ENCODE data around the gene RAB43.
"Not testable (repeated sequence)": the region's sequence is repeated elsewhere in the genome, so short reads cannot be mapped to it uniquely, and the experiment has no call there.

Gene RAB43

DNA sequence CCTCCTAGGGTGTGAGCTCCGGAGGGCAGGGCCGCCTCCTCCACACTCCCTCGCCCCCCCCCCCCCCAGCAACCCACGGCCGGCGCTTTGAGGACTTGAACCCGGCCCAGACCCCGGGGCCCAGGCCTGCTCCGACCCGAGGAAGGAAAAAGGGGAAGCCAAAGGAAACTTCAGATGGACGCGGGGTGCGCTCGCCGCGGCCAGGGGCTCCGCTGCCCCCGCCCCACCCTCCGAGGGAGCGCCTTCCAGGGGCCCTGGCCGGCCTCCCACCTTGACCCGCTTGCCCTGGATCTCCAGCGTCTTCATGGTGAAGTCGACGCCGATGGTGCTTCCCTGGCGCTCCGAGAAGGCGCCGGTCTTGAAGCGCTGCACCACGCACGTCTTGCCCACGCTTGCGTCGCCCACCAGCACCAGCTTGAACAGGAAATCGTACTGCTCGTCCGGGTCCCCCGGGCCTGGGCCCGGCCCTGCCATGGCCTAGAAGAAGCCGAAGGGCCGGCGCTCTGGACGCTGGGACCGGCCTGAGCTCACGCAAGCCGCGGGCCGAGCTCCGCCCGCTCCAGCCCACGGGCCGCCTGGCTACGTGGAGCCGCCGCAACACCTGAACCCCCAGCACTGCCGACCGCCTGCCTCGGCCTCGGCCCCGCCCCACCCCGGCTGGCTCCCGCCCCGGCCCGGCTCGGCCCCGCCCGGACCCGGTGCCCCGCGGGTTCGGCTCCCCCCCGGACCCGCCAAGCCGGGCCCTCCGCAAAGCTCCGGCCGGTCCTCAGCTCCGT, 400 bp downstream of the RAB43 start:
- no peak for DNase-seq

DNA sequence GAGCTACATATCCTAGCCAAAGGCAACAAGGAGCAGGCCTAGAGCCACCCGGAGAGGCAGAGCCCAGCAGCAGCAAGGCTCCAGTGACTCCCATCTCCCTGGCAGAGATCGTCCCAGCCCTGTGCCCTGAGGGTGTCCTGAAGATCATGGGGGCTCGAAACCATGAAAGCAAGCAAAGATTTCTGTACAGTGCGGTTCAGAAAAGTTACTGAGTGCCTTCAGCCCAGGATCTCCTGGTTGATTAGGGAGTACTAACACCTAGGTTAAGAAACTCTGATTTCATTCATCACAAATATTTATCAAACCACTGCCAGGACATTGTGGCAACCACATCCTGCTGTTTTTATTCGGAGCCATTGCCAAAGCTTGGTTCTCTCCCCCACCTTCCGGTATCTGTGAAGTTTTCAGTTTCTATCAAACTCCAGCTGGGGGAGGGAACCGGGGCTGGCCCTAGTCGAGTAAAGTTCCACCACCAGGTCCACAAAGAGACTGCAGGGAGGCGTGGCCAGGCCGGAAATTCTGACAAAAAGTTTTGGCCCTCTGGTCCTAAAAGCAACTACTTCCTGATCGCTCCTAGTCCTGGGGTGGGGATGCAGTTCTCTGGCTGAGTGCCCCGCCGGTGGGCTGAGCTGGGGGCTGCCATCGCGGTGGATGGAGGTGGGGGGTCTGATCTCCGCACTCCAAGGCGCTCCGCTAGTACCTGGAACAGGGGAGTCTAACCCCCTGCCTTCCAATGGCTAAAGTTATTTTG, 1.2 kb downstream of the RAB43 start:
- DNase-seq, result peak; percentile 94

DNA sequence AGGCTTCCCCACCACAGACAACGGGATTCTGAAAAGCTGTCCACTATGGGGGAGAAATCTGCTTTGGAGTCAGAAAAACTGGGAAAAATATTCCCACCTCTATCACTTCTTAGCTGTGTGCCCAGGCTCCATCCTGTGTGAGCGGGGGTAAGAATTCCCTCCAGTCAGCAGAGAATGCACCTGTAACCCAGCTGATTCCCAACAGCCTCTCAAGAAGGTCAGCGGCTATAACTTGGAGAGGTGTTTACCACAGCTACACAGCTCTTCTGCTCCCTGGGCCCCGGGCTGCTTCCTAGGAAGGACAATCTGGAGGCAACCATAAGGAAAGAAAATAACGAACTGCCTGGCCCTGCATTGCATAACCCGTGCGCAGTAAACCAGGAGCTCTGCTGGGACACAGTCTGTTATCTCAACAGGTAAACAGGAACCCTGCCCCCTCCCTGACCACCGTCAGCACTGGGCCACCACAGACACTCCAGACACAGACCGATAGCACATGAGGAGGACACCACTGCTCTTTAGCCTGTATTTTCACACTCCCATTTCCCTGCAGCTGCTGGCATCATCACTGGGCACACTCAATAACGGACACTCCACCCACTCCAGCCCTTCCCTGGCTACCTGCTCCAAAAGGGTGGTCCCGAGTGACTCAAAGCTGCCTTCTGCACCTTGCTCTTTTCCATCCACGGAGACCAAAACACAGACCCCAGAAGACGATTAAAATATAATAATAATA, 2.1 kb downstream of the RAB43 start:
- peak; percentile 19 for DNase-seq

DNA sequence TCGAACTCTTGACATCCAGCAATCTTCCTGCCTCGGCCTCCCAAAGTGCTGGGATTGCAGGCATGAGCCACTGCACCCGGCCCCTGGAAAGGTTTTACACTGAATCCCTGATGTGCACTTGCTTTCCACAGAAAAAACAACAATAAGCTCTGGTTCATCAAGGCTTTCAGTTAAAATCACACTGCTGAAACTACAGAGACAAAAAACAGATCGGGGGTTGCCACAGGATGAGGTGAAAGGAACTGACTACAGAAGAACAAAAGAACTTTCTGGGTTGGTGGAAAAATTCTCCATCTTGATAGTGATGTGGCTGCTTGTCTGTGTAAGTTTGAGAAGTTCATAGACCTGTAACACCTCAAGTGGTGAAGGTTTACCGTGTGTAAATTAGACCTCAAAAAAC, 2.9 kb downstream of the RAB43 start:
- no peak for DNase-seq

DNA sequence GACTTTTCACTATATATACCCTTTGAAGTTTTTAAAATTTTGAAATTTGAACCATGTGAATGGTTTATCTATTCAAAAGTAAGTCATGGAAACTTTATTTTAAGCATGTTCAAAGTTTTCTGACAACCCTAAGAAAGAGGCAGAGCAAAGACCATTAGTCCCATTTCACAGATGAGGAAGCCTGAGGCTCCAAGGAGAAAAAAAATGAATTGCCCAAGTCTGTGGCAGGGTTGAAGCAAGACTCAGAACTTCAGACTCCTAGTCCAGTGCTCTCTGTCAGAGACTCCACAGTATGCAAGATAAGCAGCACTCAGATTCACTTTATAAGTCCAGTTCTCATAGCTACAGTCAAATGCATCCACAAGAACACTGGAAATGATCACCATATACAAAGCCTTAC, 4.5 kb downstream of the RAB43 start:
- DNase-seq, result no peak

DNA sequence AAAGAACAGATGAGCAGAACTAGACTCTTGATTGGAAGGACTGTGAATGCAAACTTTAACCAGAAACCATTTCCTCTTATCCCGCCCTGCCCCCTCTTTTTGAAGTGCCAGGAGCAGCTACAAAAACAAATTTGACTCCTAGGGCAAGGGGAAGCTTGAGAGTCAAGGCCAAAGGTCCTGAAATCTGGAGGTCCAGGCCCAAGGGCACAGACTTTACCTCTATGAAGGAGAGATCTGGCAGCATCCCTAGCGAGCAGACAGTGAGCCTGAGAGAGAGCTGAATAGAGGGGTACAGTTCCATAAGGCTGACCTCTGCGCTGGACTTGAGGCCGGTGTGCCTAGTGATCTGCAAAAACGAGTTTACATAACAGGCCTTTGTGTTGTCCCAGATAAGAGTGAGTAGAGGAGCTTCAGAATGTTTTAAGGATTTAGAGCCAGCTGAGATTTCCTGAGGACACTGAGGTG, 5.1 kb downstream of the RAB43 start:
- DNase-seq, result peak; percentile 51

DNA sequence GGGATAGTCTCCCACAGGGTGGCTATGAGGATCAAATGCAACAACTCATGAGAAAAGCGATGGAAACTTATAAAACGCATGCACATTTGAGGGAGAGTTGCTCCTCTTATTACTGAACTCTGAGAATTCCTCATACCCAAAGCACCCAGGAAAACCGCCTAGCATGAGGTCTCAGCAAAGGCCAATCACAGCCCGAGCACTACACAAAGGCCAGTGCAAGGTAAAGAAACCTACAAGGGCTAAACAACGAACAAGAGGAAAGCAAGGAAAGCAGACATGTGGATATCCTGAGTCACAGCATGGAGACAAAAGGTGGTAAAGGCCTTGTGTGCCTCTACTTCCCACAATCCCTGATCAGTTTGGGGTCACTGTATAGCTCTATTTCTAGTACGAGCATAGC, 7.1 kb downstream of the RAB43 start:
- no peak for DNase-seq

DNA sequence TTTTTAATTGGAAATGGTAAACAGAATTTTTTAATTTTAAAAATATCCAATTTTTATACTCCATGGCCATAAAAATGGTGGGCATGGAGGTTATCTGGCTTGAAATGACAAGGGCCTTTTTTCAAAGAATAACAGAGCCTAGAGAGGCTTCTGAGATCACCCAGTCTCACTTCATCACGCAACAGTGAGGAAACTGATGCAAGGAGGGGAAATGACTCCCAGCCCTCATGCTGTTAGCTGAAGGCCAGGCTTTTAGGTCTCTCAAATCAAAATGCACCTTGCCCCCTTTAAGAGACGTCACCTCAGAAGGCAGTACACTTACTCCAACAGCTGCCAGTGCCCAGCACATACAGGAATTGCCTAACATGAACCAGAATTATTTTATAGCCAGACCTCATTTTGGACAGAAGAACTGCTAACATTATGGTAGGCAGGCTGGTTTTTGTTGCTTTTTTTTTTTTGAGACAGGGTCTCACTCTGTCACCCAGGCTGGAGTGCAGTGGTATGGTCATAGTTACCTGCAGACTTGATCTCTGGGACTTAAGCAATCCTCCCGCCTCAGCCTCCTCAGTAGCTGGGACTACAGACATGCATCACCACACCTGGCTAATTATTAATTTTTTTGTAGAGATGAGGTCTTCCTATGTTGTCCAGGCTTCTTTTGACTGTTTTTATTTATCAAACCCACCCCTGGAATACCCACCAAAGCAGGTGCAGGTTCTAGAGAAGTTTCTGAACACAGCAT, 9.1 kb downstream of the RAB43 start:
- DNase-seq, result peak; percentile 92

DNA sequence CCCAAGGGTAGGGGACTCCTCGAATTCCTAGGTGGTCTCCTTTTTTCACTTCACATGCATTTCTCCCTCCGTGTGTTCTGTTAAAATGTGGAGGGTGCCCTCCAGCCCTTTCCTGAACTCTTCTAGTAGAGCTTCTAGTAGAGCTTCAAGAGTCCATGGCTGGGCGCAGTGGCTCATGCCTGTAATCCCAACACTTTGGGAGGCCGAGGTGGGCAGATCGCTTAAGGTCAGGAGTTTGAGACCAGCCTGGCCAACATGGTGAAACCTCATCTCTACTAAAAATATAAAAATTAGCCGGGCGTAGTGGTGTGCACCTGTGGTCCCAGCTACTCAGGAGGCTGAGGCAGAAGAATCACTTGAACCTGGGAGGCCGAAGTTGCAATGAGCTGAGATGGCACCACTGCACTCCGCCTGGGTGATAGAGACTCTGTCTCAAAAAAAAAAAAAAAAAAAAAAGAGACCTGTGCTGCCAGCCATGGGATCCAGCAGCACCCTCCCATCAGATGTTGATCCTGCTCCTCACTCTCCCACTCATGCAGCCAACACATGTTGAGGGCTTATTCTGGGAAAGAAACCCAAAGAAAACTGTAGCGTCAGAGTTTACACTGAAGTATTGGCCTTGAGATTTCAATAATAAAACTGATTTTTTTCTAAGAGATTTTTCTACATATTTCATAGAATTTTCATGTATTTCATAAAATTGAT, 10.4 kb downstream of the RAB43 start:
- DNase-seq, result not testable (repeated sequence)

DNA sequence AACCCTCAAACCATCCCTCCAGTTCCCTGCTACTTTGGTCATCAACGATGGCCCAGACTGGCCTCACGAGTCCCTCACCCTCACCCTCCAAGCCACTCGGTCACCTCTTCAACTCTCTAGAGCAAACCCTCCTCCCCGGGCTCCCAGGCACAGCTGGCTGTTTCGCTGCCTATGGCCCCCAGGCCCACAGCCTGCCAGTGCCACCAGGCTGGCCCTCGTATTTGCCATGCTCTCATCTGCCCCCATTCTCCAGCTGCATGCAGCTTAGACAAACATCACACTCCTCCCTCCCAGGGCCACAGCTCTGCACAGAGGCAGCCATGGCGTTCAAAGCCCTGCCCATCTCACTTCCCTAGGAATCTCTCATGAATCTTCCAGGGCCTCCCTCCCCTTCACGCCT, 13.8 kb downstream of the RAB43 start:
- DNase-seq, result no peak

DNA sequence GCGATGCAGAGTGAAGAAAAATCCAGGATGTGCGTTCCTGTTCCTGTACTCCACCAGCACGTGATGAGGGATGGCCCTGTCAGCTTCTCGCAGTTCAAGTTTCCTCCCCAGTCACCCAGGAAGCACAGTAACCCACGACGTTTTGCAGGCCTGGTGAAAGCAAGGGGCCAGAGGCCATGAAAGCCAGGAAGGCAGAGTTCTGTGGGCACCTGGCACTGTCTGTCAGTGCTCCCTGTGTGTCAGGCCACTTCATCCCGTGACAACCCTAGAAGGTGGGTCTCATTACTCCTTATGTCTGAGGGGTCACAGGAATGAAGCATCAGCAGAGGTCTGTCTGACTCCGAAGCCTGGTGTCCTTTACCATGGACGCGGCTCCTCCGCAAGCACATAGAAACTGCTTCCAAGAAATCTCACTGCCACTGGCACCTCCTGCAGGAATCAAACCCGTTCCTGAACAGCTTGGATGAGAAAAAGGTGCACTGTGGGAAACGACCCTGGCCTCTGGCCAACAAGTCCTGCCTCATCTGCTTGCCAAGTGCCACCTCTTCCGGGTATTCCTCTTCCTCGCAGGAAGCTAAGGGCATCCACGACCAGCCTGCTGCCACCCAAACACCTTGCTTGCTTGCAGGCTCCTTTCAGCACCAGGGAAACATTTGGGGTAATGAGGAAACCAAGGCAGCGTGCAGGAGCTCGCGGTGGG, 14.6 kb downstream of the RAB43 start:
- DNase-seq, result no peak

DNA sequence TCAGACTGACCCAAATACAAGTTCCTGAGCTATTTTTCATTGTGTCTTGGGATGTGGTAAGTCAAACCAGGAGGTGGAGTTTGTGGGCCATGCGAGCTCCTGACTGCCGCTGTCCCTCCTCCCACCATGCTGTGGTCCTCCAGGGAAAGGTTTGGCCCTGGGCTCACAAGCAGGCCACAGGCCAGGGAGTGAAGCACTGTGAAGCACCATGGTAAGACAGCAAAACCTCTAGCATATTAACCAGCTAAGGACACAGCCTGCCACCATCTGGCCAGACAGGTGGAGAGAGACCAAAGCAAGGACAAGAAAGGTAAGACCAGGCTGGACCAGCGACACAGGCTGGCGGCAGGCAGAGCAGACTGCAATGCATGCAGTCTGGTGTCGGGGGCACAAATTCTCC, 15.3 kb downstream of the RAB43 start:
- no peak for DNase-seq

DNA sequence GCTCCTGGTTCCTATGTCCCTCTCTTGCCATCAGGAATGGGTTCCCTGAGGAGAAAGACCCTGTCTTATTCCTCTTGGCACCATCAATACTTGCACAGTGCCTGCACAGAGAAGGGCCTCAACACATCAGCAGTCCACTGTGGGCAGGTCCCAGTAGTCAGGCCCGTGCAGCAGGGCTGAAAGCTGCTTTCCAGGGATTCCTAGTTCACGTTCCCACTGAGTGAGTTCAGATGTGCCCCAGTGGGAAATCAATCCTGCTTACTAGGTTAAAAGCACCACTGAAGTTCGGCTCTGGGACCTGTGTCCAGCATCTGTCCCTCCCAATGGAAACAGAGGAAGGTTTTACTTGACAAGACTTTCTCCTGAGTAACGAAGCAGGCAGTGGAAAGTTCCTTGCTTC, 15.7 kb downstream of the RAB43 start:
- DNase-seq, result no peak

DNA sequence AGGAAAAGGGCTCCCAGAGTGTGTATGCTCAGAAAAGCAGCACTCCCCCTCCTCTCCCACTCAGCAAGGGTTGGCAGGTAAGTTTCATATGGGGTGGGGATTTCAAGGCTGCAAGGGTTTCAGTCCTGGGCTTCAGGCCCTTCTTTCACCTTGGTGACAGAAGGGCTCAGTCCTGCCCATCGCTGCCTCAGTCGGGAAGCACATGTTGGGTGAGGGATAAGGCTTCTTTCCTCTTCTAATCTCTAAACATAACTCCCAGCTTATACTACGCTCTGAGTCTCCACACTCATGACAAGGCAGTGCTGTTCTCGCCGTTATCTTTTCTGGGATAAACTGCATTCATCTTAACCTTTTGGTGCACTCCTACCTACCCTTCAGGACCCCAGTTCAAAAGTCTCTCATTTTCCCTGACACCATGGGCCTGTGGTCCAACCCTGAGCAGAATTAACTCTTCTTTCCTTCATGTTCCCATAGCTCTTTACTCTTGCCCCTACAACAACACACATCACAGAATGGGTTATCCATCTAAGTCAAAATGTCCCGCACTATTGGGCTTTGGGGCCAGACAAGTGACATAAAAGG, 17.0 kb downstream of the RAB43 start:
- no peak for DNase-seq

DNA sequence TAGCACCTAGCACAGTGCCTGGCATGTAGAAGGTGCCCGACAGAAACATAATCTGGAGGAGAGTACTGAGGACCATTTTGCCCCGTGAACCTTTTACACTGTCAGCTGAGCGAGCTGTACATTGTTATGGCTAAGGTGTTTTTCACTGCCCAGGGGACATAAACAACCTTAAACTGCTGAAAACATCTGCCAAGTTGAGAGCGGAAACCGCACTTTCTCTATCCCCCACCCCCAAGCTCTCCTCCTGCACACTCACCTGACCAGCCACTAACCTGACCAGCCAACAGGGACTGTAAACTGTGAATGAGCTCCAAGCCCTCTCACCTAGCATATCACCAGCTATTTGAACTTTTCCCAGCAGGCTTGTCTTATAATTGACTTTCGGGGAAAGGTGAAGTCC, 17.6 kb downstream of the RAB43 start:
- DNase-seq, result no peak

DNA sequence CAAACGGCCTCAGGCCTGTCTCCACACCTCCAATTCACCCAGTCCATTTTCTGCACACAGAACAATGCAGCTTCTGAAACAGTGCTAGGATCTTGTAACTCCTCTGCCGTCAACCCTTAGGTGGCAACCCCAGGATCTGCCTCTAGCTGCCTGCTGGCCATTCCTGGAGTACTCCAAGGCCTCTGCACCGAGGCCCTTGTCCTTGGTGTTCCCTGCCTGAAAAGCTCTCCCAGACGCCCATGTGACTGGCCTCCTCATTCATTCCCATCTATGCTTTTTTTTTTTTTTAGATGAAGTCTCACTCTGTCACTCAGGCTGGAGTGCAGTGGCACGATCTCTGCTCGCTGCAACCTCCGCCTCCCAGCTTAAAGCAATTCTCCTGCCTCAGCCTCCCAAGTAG, 18.3 kb downstream of the RAB43 start:
- DNase-seq, result no peak

DNA sequence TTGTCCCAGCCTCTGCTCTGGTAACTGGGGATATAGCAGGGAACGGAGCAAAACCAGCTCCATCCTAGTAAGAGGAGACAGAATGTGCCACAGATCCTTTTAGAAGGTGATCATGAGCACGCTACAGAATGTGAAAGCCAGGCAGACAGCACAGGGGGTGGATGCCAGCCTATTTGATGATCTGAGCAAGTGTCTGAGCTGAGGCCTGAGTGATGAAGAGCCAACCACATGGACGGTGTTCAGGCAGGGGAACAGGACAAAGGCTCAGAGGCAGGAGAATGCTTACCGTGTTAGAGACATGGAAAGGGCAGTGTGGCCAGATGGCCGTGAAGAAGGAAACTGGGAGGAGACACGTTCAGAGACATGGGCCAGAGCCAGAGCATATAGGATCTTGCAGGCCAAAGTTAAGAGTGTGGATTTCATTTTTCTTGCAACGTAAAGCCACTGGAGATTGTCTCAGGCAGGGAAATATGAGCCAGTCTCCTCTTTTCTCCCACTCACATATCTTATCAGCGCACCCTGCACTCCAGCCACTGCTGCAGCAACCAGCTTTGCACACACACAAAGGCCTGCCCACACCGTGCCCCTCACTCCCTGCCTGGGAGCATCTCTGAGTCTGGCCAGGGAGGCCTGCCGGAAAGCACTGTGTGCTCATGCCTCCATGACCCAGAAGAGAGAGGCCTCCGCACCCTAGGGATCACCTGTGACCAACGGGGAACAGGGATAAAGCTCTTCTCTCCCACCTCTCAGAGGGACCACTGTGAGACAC, 20.1 kb downstream of the RAB43 start:
- no peak for DNase-seq

DNA sequence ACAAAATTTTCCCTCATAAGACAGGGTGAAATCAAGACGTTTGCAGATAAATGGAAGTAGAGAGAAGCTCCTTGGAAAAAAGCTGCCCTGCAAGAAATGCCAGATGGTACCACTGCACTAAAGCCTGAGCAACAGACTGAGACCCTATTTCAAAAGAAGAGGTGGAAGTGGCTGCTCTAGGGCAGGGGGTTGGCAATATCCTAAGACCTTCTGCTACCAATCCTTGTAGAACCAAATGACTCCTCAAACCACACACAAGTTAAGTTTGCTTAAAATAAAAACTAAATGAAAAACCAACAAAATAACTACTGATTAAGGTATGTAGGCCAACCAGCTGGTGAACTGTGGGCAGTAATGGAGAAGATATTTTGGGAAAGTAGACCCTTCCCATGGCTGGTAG, 21.3 kb downstream of the RAB43 start:
- DNase-seq, result no peak

DNA sequence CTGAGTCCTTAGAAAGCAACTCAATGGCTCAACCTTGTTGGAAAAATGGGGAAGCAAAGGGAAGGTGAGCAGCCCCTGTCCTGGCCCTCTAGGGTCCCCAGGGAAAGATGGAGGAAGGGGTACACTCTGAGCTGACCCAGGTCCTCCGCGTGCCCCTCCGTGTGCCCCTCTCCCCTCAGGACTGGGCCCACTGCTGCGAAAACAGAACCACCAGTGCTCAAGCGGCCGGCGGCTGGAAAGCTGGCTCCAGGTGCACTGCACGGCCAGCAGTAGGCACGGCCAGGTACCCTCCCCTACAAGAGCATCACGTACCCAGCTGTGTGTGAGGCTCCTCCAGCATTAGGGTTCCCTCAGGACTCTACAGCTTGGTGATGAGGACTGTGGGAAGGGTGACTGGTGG, 26.3 kb downstream of the RAB43 start:
- no peak for DNase-seq

DNA sequence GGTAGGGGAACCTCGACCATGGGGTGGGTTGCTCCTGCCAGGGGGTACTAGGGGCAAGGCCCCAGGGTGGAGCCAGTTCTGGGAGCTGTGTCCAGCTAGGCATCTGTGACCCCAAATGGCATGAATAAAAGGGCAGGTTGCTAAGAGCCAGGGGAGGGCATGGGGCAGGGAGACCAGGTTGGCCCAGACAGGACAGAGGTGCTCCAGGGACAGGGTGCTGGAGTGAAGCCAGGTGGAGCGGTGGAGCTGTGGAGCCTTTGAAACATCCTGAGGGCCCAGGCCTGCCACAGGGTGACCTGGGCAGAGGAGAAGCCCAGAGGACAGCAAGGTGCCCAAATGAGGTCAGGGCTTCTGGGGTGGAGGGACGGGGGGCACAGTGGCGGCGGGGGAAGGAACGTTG, 33.3 kb downstream of the RAB43 start:
- DNase-seq, result not testable (repeated sequence)

DNA sequence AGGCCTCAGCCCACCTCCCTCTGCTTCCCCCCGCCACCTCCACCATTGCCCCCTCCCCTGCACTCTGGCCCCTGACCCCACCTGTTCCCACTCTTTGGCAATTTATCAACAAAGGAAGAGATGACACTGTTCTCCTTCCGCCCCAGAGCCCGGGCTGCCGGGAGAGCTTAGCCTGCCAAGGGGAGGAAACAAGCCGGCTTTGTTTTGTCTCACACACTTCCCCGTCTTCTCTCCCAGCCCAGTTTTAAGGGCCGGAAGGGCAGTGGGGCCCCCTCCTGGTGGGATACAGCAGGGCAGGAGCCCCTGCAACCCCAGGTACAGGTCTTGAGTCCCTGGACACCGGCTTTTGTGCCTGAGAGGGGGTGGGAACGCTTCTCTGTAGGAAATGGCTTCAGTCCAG, 33.7 kb downstream of the RAB43 start:
- peak; percentile 16 for DNase-seq
